Erythroblast (primary cell): ENCODE results near the gene PER3.

ENCODE experiments used
- GATA1 ChIP-seq: IDR thresholded peaks from 2 replicates; pipeline ENCODE4 v1.6.1; 2011; ENCODE audit warnings: low read depth, mild to moderate bottlenecking, control low read depth, low read length, moderate library complexity
- POLR2A ChIP-seq: IDR thresholded peaks from 2 replicates; pipeline ENCODE4 v1.6.1; 2011; ENCODE audit warnings: mild to moderate bottlenecking, low read length

- TF ChIP-seq POLR2A = no peak
- TF ChIP-seq GATA1 = no peak
Observed at GRCh38 chr1:7885513-7886404, 101.7 kb downstream of the PER3 start.
